ENCODE results near the gene YBX3.

DNA sequence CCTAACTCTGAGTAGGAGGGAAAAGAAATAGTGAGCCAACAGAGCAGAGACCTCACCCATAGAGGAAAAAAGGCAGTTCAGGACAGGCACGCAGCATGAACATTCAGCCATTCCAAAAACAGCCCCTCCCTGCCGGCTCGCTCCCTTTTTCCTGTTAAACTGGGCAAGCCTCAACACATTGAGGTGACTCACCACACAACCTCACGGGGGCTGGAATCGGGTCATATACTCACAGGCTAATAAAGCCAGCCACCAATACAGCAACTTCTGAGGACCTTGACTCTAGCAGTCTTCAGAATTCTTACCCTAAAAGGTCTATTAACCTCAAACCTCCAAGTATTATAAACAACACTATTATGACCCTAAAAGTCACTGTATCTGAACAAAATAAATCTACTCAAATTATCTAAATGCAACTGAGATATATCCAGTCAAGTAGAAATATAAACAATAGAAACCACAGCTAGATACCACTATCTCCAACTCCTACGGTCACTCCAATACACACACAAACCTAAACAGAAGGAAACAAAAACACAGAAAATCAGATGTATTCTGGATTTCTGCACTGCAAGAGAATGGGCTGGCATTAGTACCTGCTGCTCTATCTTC is 6.3 kb downstream of the YBX3 start:
- TF ChIP-seq, protein P1, sequence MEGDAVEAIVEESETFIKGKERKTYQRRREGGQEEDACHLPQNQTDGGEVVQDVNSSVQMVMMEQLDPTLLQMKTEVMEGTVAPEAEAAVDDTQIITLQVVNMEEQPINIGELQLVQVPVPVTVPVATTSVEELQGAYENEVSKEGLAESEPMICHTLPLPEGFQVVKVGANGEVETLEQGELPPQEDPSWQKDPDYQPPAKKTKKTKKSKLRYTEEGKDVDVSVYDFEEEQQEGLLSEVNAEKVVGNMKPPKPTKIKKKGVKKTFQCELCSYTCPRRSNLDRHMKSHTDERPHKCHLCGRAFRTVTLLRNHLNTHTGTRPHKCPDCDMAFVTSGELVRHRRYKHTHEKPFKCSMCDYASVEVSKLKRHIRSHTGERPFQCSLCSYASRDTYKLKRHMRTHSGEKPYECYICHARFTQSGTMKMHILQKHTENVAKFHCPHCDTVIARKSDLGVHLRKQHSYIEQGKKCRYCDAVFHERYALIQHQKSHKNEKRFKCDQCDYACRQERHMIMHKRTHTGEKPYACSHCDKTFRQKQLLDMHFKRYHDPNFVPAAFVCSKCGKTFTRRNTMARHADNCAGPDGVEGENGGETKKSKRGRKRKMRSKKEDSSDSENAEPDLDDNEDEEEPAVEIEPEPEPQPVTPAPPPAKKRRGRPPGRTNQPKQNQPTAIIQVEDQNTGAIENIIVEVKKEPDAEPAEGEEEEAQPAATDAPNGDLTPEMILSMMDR (IDR thresholded peaks at IDR 0.05 in 4 of 5, conservative IDR thresholded peaks at IDR 0.05 in 1 of 5): no peak
- peak; percentile 75 to 95 for TF ChIP-seq POLR2A (IDR thresholded peaks at IDR 0.05)

Measured in gastrocnemius medialis (tissue), 4 donors.